ENCODE measurements around the gene EMSY. TPM values are rescaled to one million over a fixed set of nuclear protein-coding genes. Genes with fewer than 3 reads are reported as not detected.
A peak's percentile ranks its signal among the peaks of the same experiment; 100 is the strongest.

EMSY gene
- total RNA-seq, 1 experiment from 2014 or later, result 29.3 TPM

GRCh38 chr11:76579056-76579751, 134.4 kb downstream of the EMSY start:
- no peak overlapping the region for H3K4me3 Mint-ChIP-seq
- Histone ChIP-seq H3K18ac (ENCODE audit: insufficient read length, low read depth, low read length) (no peak overlapping the region), H4K20me1 (ENCODE audit: control insufficient read depth, insufficient read depth, insufficient read length) (no peaks in the 10 kb centered on the region), H3K23ac (ENCODE audit: insufficient read length, low read depth, low read length) (no peak overlapping the region), H3K79me2 (ENCODE audit: insufficient read depth, low read length) (no peaks in the 10 kb centered on the region), H4K5ac (ENCODE audit: insufficient read length, low read depth, low read length) (no peak overlapping the region), H3K79me1 (ENCODE audit: insufficient read depth, low read depth, low read length, poor library complexity, severe bottlenecking) (no peaks in the 10 kb centered on the region), H2AFZ (ENCODE audit: low read length) (no peak overlapping the region), H3K27ac (ENCODE audit: insufficient read length, low read depth, low read length) (no peak overlapping the region), H2BK120ac (ENCODE audit: low read depth, low read length, poor library complexity, severe bottlenecking) (no peak overlapping the region), H3K4me2 (ENCODE audit: insufficient read depth, insufficient read length, low read length) (no peak overlapping the region), H3K4me1 (ENCODE audit: insufficient read depth, low read length) (0 out of 2 replicates have a peak, but pooled peaks cover 3% of the 10 kb centered on the region), H4K91ac (ENCODE audit: insufficient read length, low read depth, low read length) (no peak overlapping the region), H3K14ac (ENCODE audit: insufficient read depth, low read length) (no peak overlapping the region), H3K27me3 (ENCODE audit: insufficient read depth, low read length) (no peaks in the 10 kb centered on the region), H2BK20ac (ENCODE audit: low read depth, low read length, poor library complexity, severe bottlenecking) (no peak overlapping the region), H2BK15ac (ENCODE audit: low read depth, low read length) (no peak overlapping the region), H2BK5ac (ENCODE audit: insufficient read length, low read length) (no peak overlapping the region), H3K23me2 (ENCODE audit: insufficient read length, low read depth, low read length, poor library complexity, severe bottlenecking) (no peaks in the 10 kb centered on the region), H2AK5ac (ENCODE audit: insufficient read length, low read length) (no peak overlapping the region), H3K9me3 (ENCODE audit: control insufficient read depth, low read depth, low read length) (no peaks in the 10 kb centered on the region), H3K56ac (ENCODE audit: insufficient read length, low read depth, low read length) (no peak overlapping the region), H3K9ac (ENCODE audit: extremely low read depth, insufficient read length, low read length) (no peak overlapping the region), H3K4ac (ENCODE audit: low read depth, low read length) (no peak overlapping the region), H4K8ac (replicated peaks; ENCODE audit: insufficient read length, low read depth, low read length) (no peak overlapping the region), H2BK12ac (ENCODE audit: insufficient read length, low read depth, low read length) (no peak overlapping the region), H3T11ph (ENCODE audit: low read length) (no peak overlapping the region)
- H3K27ac Mint-ChIP-seq, result peak overlapping the region in 2 of 3 experiments; percentile 65 to 70; a peak in 2 of 7 replicates
- no CpG with 5 or more reads among the region's 18 CpGs for WGBS (ENCODE audit: extremely low coverage, insufficient read length, low lambda C conversion rate)
- peaks cover 0 to 5% (median 5%) of the 10 kb centered on the region in 3 experiments; a peak in 2 of 7 replicates for H3K36me3 Mint-ChIP-seq (ENCODE audit: insufficient read depth in 1 of 3, low read depth in 3 of 3)
- peak; percentile 52 for DNase-seq
- no peaks in the 10 kb centered on the region for H3K27me3 Mint-ChIP-seq (ENCODE audit: low read depth)
- peak; percentile 51; the same call in 2 of the 3 replicates for TF ChIP-seq CTCF (conservative IDR thresholded peaks at IDR 0.05)
- H3K9me3 Mint-ChIP-seq, result peaks cover 9 to 15% of the 10 kb centered on the region in 2 experiments; a peak in 3 of 5 replicates
- H3K4me1 Mint-ChIP-seq, result peaks cover 18 to 25% of the 10 kb centered on the region in 2 experiments

All from H9 (cell line).